A549 (cell line): ENCODE results near the gene TGFBR2. TPM values are rescaled to one million over a fixed set of nuclear protein-coding genes. Genes with fewer than 3 reads are reported as not detected.
A peak's percentile ranks its signal among the peaks of the same experiment; 100 is the strongest.

Experiments
- ATAC-seq, 2 experiments: fragments of 200-7000 bp in 1 of 2; fragments of >200 bp in 1 of 2; cut with Nextera tagmentation in 1 of 2; cut with Tn5 transposase in 1 of 2; 3 replicates each; pipeline versions ENCODE4 v1.8.0 to v1.9.1; 2018 to 2020; ENCODE audit warnings: mild to moderate bottlenecking in 1 of 2, moderate library complexity in 1 of 2
- CTCF ChIA-PET: fragments of 300-600 bp; sonication (Branson Sonifier 250); formaldehyde crosslinking; extraction: SDS; loops from one replicate; lab custom pipeline; 2021; ENCODE audit warnings: antibody characterized with exemption, inconsistent platforms; lab: Yijun Ruan, JAX
- POLR2A ChIA-PET: fragments of 350-600 bp; formaldehyde crosslinking; extraction: SDS; loops from one replicate; lab custom pipeline; 2021; ENCODE audit warnings: antibody characterized with exemption, inconsistent platforms; lab: Yijun Ruan, JAX
- DNase-seq, 2 experiments: peaks; one replicate each; pipeline versions ENCODE4 v3.0.0 to v3.0.0-alpha.2; 2011 to 2016; ENCODE audit warnings: low read depth in 1 of 2, low spot score in 1 of 2
- FAIRE-seq: peaks from 2 replicates; lab custom pipeline; 2011; peaks lifted over from hg19 to GRCh38; lab: Jason Lieb, UNC
- H3K27ac ChIP-seq, 2 experiments: fragments of >200 bp; sonication (Bioruptor Twin); formaldehyde crosslinking; 3 replicates each; pipeline ENCODE4 v1.5.1; 2016 to 2017
- H3K4me1 ChIP-seq: fragments of >200 bp; sonication (Bioruptor Twin); formaldehyde crosslinking; 3 replicates; pipeline ENCODE4 v1.6.1; 2016
- H3K4me2 ChIP-seq: fragments of >200 bp; sonication (Bioruptor Twin); formaldehyde crosslinking; 3 replicates; pipeline ENCODE4 v1.6.1; 2016
- H3K4me3 ChIP-seq: fragments of >200 bp; sonication (Bioruptor Twin); formaldehyde crosslinking; 3 replicates; pipeline ENCODE4 v1.5.1; 2016
- H3K9me3 ChIP-seq: fragments of >200 bp; sonication (Bioruptor Twin); formaldehyde crosslinking; 3 replicates; pipeline ENCODE4 v1.6.1; 2016
- BHLHE40 ChIP-seq: IDR thresholded peaks from 2 replicates; pipeline ENCODE4 v1.6.1; 2012; ENCODE audit warnings: low read depth, low read length, inconsistent platforms
- CEBPB ChIP-seq, 2 experiments: fragments of >200 bp in 1 of 2; sonication (Bioruptor Twin) in 1 of 2; formaldehyde crosslinking in 1 of 2; IDR thresholded peaks; 2 replicates each; pipeline ENCODE4 v1.6.1; 2012 to 2016
- CHD4 ChIP-seq: fragments of 200-600 bp; sonication (generic); IDR thresholded peaks from 2 replicates; pipeline ENCODE4 v1.6.1; 2016; ENCODE audit warnings: antibody characterized with exemption, mild to moderate bottlenecking, borderline replicate concordance
- EHF ChIP-seq: fragments of 250-450 bp; sonication (Bioruptor Pico); IDR thresholded peaks from 2 replicates; pipeline ENCODE4 v1.5.0; 2020; ENCODE audit warnings: mild to moderate bottlenecking
- KDM5A ChIP-seq: fragments of 200-600 bp; sonication (generic); IDR thresholded peaks from 2 replicates; pipeline ENCODE4 v1.6.1; 2016; ENCODE audit warnings: antibody characterized with exemption, mild to moderate bottlenecking
- NFE2L2 ChIP-seq: fragments of 150-350 bp; conservative IDR thresholded peaks from 2 replicates; pipeline ENCODE4 v1.6.1; 2014; ENCODE audit warnings: low read length
- NR3C1 ChIP-seq: fragments of >200 bp; sonication (Bioruptor Twin); formaldehyde crosslinking; IDR thresholded peaks from 3 replicates; pipeline ENCODE4 v1.6.1; 2017
- POLR2A ChIP-seq: IDR thresholded peaks from 2 replicates; pipeline ENCODE4 v1.6.1; 2012; ENCODE audit warnings: mild to moderate bottlenecking, low read length
- RAD21 ChIP-seq, 2 experiments: fragments of >200 bp in 1 of 2; sonication (Bioruptor Twin) in 1 of 2; formaldehyde crosslinking in 1 of 2; IDR thresholded peaks in 1 of 2; conservative IDR thresholded peaks in 1 of 2; 2 replicates in 1 of 2; 3 replicates in 1 of 2; pipeline ENCODE4 v1.6.1; 2012 to 2018; ENCODE audit warnings: inconsistent platforms in 1 of 2
- RCOR1 ChIP-seq: fragments of 150-350 bp; IDR thresholded peaks from 2 replicates; pipeline ENCODE4 v1.6.1; 2014; ENCODE audit warnings: antibody characterized with exemption, low read length, low read depth
- REST ChIP-seq: fragments of 200-600 bp; sonication (generic); IDR thresholded peaks from 2 replicates; pipeline ENCODE4 v1.6.1; 2016; ENCODE audit warnings: antibody characterized with exemption, mild to moderate bottlenecking, moderate library complexity
- SMC3 ChIP-seq: fragments of >200 bp; sonication (Bioruptor Twin); formaldehyde crosslinking; IDR thresholded peaks from 3 replicates; pipeline ENCODE4 v1.6.1; 2018; ENCODE audit warnings: inconsistent platforms
- TFCP2L1 ChIP-seq: fragments of 250-450 bp; sonication (Bioruptor Pico); IDR thresholded peaks from 2 replicates; pipeline ENCODE4 v1.5.0; 2021; ENCODE audit warnings: mild to moderate bottlenecking
- ZC3H11A ChIP-seq: fragments of 450-650 bp; IDR thresholded peaks from 2 replicates; pipeline ENCODE4 v1.6.1; 2014; ENCODE audit warnings: antibody characterized with exemption, mild to moderate bottlenecking
- ZFP36 ChIP-seq: fragments of 450-650 bp; IDR thresholded peaks from 2 replicates; pipeline ENCODE4 v1.6.1; 2014; ENCODE audit warnings: borderline replicate concordance; ENCODE audit not compliant: partially characterized antibody
- WGBS: methylation state at CpG from one replicate; pipeline ENCODE4 v1.1.6; 2017; ENCODE audit errors: missing lambda C conversion rate; 5-methylcytosine and 5-hydroxymethylcytosine counted together
- polyA plus RNA-seq, 4 experiments: library from polyadenylated mRNA; depleted of rRNA in 3 of 4; stranded (reverse); fragments of >200 nt; fragmentation: RNase III in 1 of 4; extraction: RNeasy Plus Mini Kit Qiagen cat#74134 plus additional on column Dnase treatment in 1 of 4; gene quantifications; 2 replicates in 3 of 4; 3 replicates in 1 of 4; pipeline ENCODE4 v1.2.3, GENCODE V29; 2011 to 2017
- TF ChIP-seq, protein P1 (sequence below): fragments of 250-450 bp; sonication (Bioruptor Pico); IDR thresholded peaks from 2 replicates; pipeline ENCODE4 v1.5.0; 2021; ENCODE audit warnings: mild to moderate bottlenecking, moderate library complexity, borderline replicate concordance

Gene TGFBR2
- polyA plus RNA-seq, 2 of the 4 experiments (the other 2 are of a cell fraction) = 48.5 to 97.4 TPM

DNA sequence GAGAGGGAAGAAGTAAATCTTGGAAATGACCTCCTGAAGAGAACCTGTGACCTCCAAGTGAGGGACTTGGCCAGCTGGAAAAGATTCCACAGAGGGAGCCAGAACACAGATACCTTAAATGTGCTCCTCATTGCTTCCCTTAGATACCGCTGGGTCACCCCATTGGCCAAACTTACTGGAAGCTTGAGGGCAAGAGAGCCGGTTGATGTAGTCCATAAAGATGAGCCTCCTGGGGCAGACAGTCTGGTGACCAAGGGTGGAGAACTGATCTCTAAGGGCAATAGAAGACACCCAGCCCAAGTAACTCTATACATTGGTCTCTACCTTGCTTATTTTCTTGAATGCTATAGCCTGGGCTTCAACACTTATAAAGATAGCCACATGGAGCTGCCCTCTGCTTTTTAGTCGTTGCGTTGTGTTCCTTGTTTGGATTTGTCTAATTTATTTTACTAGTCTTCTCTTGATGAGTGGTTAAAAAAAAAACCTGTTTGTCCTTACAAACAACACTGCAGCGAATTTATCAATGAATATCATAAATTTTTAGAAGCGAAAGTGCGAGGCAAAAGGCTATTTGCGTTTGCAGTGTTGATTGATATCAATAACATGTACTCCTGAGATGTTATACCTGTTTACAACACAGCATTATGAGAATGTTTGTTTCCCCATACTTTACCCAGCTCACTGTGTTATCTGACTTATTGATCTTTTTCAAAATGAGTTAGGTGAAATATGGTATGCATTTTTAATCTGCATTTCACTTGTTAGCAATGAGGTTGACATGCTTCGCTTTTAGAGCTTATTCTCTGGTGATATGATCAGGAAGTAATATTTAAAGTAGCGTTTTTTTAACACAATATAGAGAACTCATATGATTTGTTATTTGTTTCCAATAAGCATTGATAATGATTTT is 31.2 kb downstream of the TGFBR2 start:
- no peak for TF ChIP-seq NR3C1
- no peak for TF ChIP-seq CEBPB (IDR thresholded peaks at IDR 0.05)
- no peak for TF ChIP-seq REST
- no peak for TF ChIP-seq TFCP2L1 (CRISPR knock-in tag)
- TF ChIP-seq RCOR1 = no peak
- TF ChIP-seq BHLHE40 = no peak
- Histone ChIP-seq H3K9me3 (no peaks in the 10 kb centered on the region), H3K4me3 (no peak overlapping the region), H3K27ac (no peak overlapping the region), H3K4me2 (no peak overlapping the region), H3K4me1 (peaks cover 8% of the 10 kb centered on the region)
- FAIRE-seq (no peak), ATAC-seq (no peak), DNase-seq (no peak)
- ChIA-PET POLR2A (no interaction called here), CTCF (interaction anchor here (2.0 kb wide), 1 partner anchor 55 kb away, joined by 6 read pairs; no protein-coding TSS in a partner anchor)
- WGBS = 95% methylated on average over 10 of the region's 10 CpGs

- CTCF ChIA-PET = interaction anchor here (0.5 to 2.0 kb wide), 2 partner anchors 8 to 54 kb away, joined by 4 to 6 read pairs; no protein-coding TSS in a partner anchor
- DNase-seq (no peak), ATAC-seq (no peak), FAIRE-seq (no peak)
- H3K9me3 ChIP-seq = no peaks in the 10 kb centered on the region
- H3K4me1 ChIP-seq = peaks cover 13% of the 10 kb centered on the region; the same call in 2 of the 3 replicates
- no peak overlapping the region for H3K4me2 ChIP-seq
- TF ChIP-seq CHD4 = no peak
- no peak for TF ChIP-seq POLR2A
- no peak for TF ChIP-seq ZFP36
- TF ChIP-seq CEBPB (IDR thresholded peaks at IDR 0.05) = no peak
- TF ChIP-seq SMC3 = no peak
- TF ChIP-seq, protein P1, sequence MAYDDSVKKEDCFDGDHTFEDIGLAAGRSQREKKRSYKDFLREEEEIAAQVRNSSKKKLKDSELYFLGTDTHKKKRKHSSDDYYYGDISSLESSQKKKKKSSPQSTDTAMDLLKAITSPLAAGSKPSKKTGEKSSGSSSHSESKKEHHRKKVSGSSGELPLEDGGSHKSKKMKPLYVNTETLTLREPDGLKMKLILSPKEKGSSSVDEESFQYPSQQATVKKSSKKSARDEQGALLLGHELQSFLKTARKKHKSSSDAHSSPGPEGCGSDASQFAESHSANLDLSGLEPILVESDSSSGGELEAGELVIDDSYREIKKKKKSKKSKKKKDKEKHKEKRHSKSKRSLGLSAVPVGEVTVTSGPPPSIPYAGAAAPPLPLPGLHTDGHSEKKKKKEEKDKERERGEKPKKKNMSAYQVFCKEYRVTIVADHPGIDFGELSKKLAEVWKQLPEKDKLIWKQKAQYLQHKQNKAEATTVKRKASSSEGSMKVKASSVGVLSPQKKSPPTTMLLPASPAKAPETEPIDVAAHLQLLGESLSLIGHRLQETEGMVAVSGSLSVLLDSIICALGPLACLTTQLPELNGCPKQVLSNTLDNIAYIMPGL (CRISPR knock-in tag) = no peak
- TF ChIP-seq ZC3H11A = no peak
- no peak for TF ChIP-seq NFE2L2
- no peak for TF ChIP-seq RAD21 (conservative IDR thresholded peaks at IDR 0.05 in 1 of 2, IDR thresholded peaks at IDR 0.05 in 1 of 2)
- no peak for TF ChIP-seq KDM5A
- no peak for TF ChIP-seq EHF (CRISPR knock-in tag)
- peak overlapping the region in 1 of 2 experiments; percentile 6; a peak in 1 of 6 replicates for H3K27ac ChIP-seq
- POLR2A ChIA-PET = no interaction called here
- 92% methylated on average over 4 of the region's 4 CpGs for whole genome bisulfite sequencing
- H3K4me3 ChIP-seq = no peak overlapping the region
These were observed 32.4 kb downstream of the TGFBR2 start for GRCh38 chr3:30638685-30639412.
